SK-N-SH (cell line): ENCODE measurements around the gene TTC21A. TPM values are rescaled to one million over a fixed set of nuclear protein-coding genes. Genes with fewer than 3 reads are reported as not detected.

Experiments used
- CTCF ChIA-PET: fragments of 300-600, 350-600 bp; formaldehyde crosslinking; extraction: SDS; loops from one replicate; lab custom pipeline; 2021; lab: Yijun Ruan, JAX
- POLR2A ChIA-PET: fragments of 350-600 bp; sonication (Branson Sonifier 250); formaldehyde crosslinking; extraction: SDS; loops from one replicate; lab custom pipeline; 2020; ENCODE audit warnings: antibody characterized with exemption, inconsistent platforms; lab: Yijun Ruan, JAX
- DNase-seq: peaks from one replicate; pipeline ENCODE4 v3.0.0; 2012
- H2AFZ ChIP-seq: fragments of 200-600 bp; sonication (generic); 2 replicates; pipeline ENCODE4 v1.8.1; 2016; ENCODE audit warnings: antibody characterized with exemption, mild to moderate bottlenecking, low read depth
- H3F3A ChIP-seq: fragments of 200-600 bp; sonication (generic); replicated peaks from 2 replicates; pipeline ENCODE3; 2016; ENCODE audit warnings: antibody characterized with exemption, mild to moderate bottlenecking; ENCODE audit not compliant: insufficient read depth
- H3K27ac ChIP-seq, 2 experiments: fragments of 200-500 bp in 1 of 2; fragments of 200-600 bp in 1 of 2; sonication (Bioruptor generic) in 1 of 2; sonication (generic), shearing (Covaris generic) in 1 of 2; 2 replicates each; pipeline versions ENCODE4 v1.5.1 to v1.6.1; 2014 to 2016; ENCODE audit warnings: low read depth in 2 of 2, inconsistent platforms in 1 of 2, low read length in 1 of 2, mild to moderate bottlenecking in 1 of 2, mixed read lengths in 1 of 2
- H3K27me3 ChIP-seq: fragments of 200-600 bp; sonication (generic), shearing (Covaris generic); 2 replicates; pipeline ENCODE4 v1.6.1; 2016; ENCODE audit warnings: mixed run types; ENCODE audit not compliant: insufficient read depth
- H3K36me3 ChIP-seq, 2 experiments: fragments of 200-500 bp in 1 of 2; fragments of 200-600 bp in 1 of 2; sonication (Bioruptor generic) in 1 of 2; sonication (generic) in 1 of 2; replicated peaks in 1 of 2; 2 replicates each; pipeline versions ENCODE3 to v1.5.1; 2014 to 2016; ENCODE audit warnings: low read length in 1 of 2, mild to moderate bottlenecking in 1 of 2; ENCODE audit not compliant: insufficient read depth in 2 of 2, control insufficient read depth in 1 of 2
- H3K4me1 ChIP-seq, 2 experiments: fragments of 200-500 bp in 1 of 2; fragments of 200-600 bp in 1 of 2; sonication (Bioruptor generic) in 1 of 2; sonication (generic), shearing (Covaris generic) in 1 of 2; 2 replicates each; pipeline versions ENCODE4 v1.5.1 to v1.6.1; 2014 to 2016; ENCODE audit warnings: low read depth in 1 of 2, low read length in 1 of 2, mixed run types in 1 of 2; ENCODE audit not compliant: insufficient read depth in 2 of 2, control insufficient read depth in 1 of 2
- H3K4me2 ChIP-seq: fragments of 200-600 bp; sonication (generic), shearing (Covaris generic); 2 replicates; pipeline ENCODE4 v1.6.1; 2017; ENCODE audit warnings: mixed run types
- H3K4me3 ChIP-seq, 2 experiments: fragments of 200-500 bp in 1 of 2; fragments of 200-600 bp in 1 of 2; sonication (Bioruptor generic) in 1 of 2; sonication (generic), shearing (Covaris generic) in 1 of 2; 2 replicates each; pipeline versions ENCODE4 v1.5.1 to v1.8.1; 2014 to 2016; ENCODE audit warnings: low read depth in 2 of 2, inconsistent platforms in 1 of 2, low read length in 1 of 2, mild to moderate bottlenecking in 1 of 2, mixed read lengths in 1 of 2, moderate library complexity in 1 of 2
- H3K79me2 ChIP-seq: fragments of 200-600 bp; sonication (generic); 2 replicates; pipeline ENCODE4 v1.8.1; 2017; ENCODE audit warnings: mild to moderate bottlenecking; ENCODE audit not compliant: insufficient read depth
- H3K9ac ChIP-seq: fragments of 200-600 bp; sonication (generic); 2 replicates; pipeline ENCODE4 v1.6.1; 2017; ENCODE audit warnings: mixed run types
- H3K9me2 ChIP-seq: fragments of 200-600 bp; sonication (generic); 2 replicates; pipeline ENCODE4 v1.6.1; 2017; ENCODE audit warnings: mixed run types
- H3K9me3 ChIP-seq: fragments of 200-600 bp; sonication (generic); 2 replicates; pipeline ENCODE4 v1.6.1; 2017; ENCODE audit warnings: mixed run types, mild to moderate bottlenecking, moderate library complexity
- H4K20me1 ChIP-seq: fragments of 200-600 bp; sonication (generic); 2 replicates; pipeline ENCODE4 v1.6.1; 2017; ENCODE audit warnings: mild to moderate bottlenecking, mixed run types; ENCODE audit not compliant: insufficient read depth
- CHD2 ChIP-seq: fragments of 150-350 bp; IDR thresholded peaks from 2 replicates; pipeline ENCODE4 v1.6.1; 2018; ENCODE audit warnings: low read length; ENCODE audit not compliant: partially characterized antibody
- ELF1 ChIP-seq: IDR thresholded peaks from 2 replicates; pipeline ENCODE4 v1.4.0; 2012
- EP300 ChIP-seq, 2 experiments: IDR thresholded peaks; 2 replicates each; pipeline versions ENCODE4 v1.4.0 to v1.6.1; 2012; ENCODE audit warnings: borderline replicate concordance in 1 of 2, low read depth in 1 of 2, low read length in 1 of 2
- FOSL2 ChIP-seq: IDR thresholded peaks from 2 replicates; pipeline ENCODE4 v1.4.0; 2012; ENCODE audit warnings: low read depth, mild to moderate bottlenecking, moderate library complexity, borderline replicate concordance
- FOXJ3 ChIP-seq: sonication (generic); formaldehyde crosslinking; IDR thresholded peaks from 2 replicates; pipeline ENCODE4 v1.5.1; 2020; ENCODE audit warnings: mild to moderate bottlenecking, missing genetic modification reagents
- JUND ChIP-seq: IDR thresholded peaks from 2 replicates; pipeline ENCODE4 v1.4.0; 2012
- MEF2A ChIP-seq: IDR thresholded peaks from 2 replicates; pipeline ENCODE4 v1.4.0; 2012; ENCODE audit warnings: low read depth, borderline replicate concordance
- MXI1 ChIP-seq: IDR thresholded peaks from 2 replicates; pipeline ENCODE4 v1.6.1; 2012; ENCODE audit warnings: mild to moderate bottlenecking, low read depth, low read length, improper control_type of control experiment
- NFIC ChIP-seq: IDR thresholded peaks from 2 replicates; pipeline ENCODE4 v1.4.0; 2012; ENCODE audit warnings: borderline replicate concordance
- PBX3 ChIP-seq: IDR thresholded peaks from 2 replicates; pipeline ENCODE4; 2012
- RAD21 ChIP-seq: IDR thresholded peaks from 2 replicates; pipeline ENCODE4 v1.6.1; 2012; ENCODE audit warnings: mild to moderate bottlenecking, low read length
- RCOR1 ChIP-seq: fragments of 150-350 bp; IDR thresholded peaks from 2 replicates; pipeline ENCODE4 v1.6.1; 2017; ENCODE audit warnings: antibody characterized with exemption, low read length
- SIN3A ChIP-seq: IDR thresholded peaks from 2 replicates; pipeline ENCODE4 v1.6.1; 2012; ENCODE audit warnings: low read depth, mild to moderate bottlenecking, low read length, moderate library complexity, borderline replicate concordance
- SMC3 ChIP-seq: IDR thresholded peaks from 2 replicates; pipeline ENCODE4 v1.6.1; 2012; ENCODE audit warnings: low read depth, low read length, improper control_type of control experiment
- USF1 ChIP-seq: IDR thresholded peaks from 2 replicates; pipeline ENCODE4 v1.4.0; 2012; ENCODE audit warnings: low read depth, borderline replicate concordance
- USF2 ChIP-seq: fragments of 150-350 bp; IDR thresholded peaks from 2 replicates; pipeline ENCODE4 v1.6.1; 2017; ENCODE audit warnings: antibody characterized with exemption, low read length, low read depth, borderline replicate concordance
- YY1 ChIP-seq: IDR thresholded peaks from 2 replicates; pipeline ENCODE4 v1.4.0; 2012; ENCODE audit warnings: low read depth, mild to moderate bottlenecking
- WGBS: methylation state at CpG from one replicate; pipeline ENCODE4 v1.1.6; 2017; ENCODE audit warnings: low lambda C conversion rate; 5-methylcytosine and 5-hydroxymethylcytosine counted together
- polyA plus RNA-seq, 3 experiments: library from polyadenylated mRNA; depleted of rRNA; stranded (reverse); fragments of >200 nt; gene quantifications; 2 replicates each; pipeline ENCODE4 v1.2.3, GENCODE V29; 2012
- TF ChIP-seq, protein P1 (sequence below): fragments of 200-600 bp; sonication (generic); IDR thresholded peaks from 2 replicates; pipeline ENCODE4 v1.6.1; 2017; ENCODE audit warnings: antibody characterized with exemption, mild to moderate bottlenecking, moderate library complexity

Gene TTC21A
- polyA plus RNA-seq, 1 of the 3 experiments (the other 2 are of a cell fraction): 3.9 TPM

GRCh38 chr3:39094851-39095677 is 12.4 kb upstream of the TTC21A start:
- TF ChIP-seq MXI1 (no peak), MEF2A (no peak), JUND (no peak), EP300 (IDR thresholded peaks at IDR 0.05; ENCODE audit: borderline replicate concordance in 1 of 2, low read depth in 1 of 2, low read length in 1 of 2) (no peak), NFIC (no peak), SMC3 (no peak), USF1 (no peak), ELF1 (no peak), FOXJ3 (CRISPR knock-in tag) (no peak), CHD2 (no peak), RCOR1 (no peak), SIN3A (no peak), YY1 (no peak), RAD21 (no peak), FOSL2 (no peak)
- TF ChIP-seq, all 33 proteins: peak for 0
- 81% methylated on average over 7 of the region's 7 CpGs for WGBS
- Histone ChIP-seq H3K4me3 (no peak overlapping the region), H3K27me3 (no peaks in the 10 kb centered on the region), H3K9ac (no peak overlapping the region), H3K9me2 (no peaks in the 10 kb centered on the region), H3K4me1 (no peaks in the 10 kb centered on the region; a peak in 1 of 4 replicates), H3K4me2 (no peak overlapping the region), H3K27ac (no peak overlapping the region), H3K36me3 (peaks cover 56 to 88% of the 10 kb centered on the region in 2 experiments), H4K20me1 (no peaks in the 10 kb centered on the region), H3K79me2 (no peaks in the 10 kb centered on the region), H3F3A (no peaks in the 10 kb centered on the region), H3K9me3 (no peaks in the 10 kb centered on the region), H2AFZ (no peak overlapping the region)
- POLR2A ChIA-PET: no interaction called here
- no peak for DNase-seq
- CTCF ChIA-PET: interaction anchor here (2.6 kb wide), 1 partner anchor 197 kb away, joined by 11 read pairs; no protein-coding TSS in a partner anchor

- H2AFZ ChIP-seq: no peak overlapping the region
- no peaks in the 10 kb centered on the region for H3K9me3 ChIP-seq
- WGBS: 77% methylated on average over 3 of the region's 3 CpGs
- H3K4me1 ChIP-seq: no peaks in the 10 kb centered on the region; a peak in 1 of 4 replicates
- H3K4me2 ChIP-seq: no peak overlapping the region
- H3K27ac ChIP-seq: no peak overlapping the region
- H3F3A ChIP-seq: no peaks in the 10 kb centered on the region
- H3K27me3 ChIP-seq: no peaks in the 10 kb centered on the region
- peaks cover 2% of the 10 kb centered on the region; the same call in 1 of the 2 replicates for H3K79me2 ChIP-seq
- H3K9ac ChIP-seq: no peak overlapping the region
- POLR2A ChIA-PET: no interaction called here
- no peak for DNase-seq
- H3K4me3 ChIP-seq: no peak overlapping the region
- H3K9me2 ChIP-seq: no peaks in the 10 kb centered on the region
- peaks cover 3% of the 10 kb centered on the region for H4K20me1 ChIP-seq
- CTCF ChIA-PET: interaction anchor here (1.5 kb wide), 2 partner anchors 192 to 196 kb away, joined by 4 to 7 read pairs; no protein-coding TSS in a partner anchor
- H3K36me3 ChIP-seq: peaks cover 53 to 88% of the 10 kb centered on the region in 2 experiments
- TF ChIP-seq ELF1: no peak
- no peak for TF ChIP-seq PBX3
- no peak for TF ChIP-seq USF2
- TF ChIP-seq SMC3: no peak
- TF ChIP-seq, protein P1, sequence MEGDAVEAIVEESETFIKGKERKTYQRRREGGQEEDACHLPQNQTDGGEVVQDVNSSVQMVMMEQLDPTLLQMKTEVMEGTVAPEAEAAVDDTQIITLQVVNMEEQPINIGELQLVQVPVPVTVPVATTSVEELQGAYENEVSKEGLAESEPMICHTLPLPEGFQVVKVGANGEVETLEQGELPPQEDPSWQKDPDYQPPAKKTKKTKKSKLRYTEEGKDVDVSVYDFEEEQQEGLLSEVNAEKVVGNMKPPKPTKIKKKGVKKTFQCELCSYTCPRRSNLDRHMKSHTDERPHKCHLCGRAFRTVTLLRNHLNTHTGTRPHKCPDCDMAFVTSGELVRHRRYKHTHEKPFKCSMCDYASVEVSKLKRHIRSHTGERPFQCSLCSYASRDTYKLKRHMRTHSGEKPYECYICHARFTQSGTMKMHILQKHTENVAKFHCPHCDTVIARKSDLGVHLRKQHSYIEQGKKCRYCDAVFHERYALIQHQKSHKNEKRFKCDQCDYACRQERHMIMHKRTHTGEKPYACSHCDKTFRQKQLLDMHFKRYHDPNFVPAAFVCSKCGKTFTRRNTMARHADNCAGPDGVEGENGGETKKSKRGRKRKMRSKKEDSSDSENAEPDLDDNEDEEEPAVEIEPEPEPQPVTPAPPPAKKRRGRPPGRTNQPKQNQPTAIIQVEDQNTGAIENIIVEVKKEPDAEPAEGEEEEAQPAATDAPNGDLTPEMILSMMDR: no peak
- TF ChIP-seq SIN3A: no peak
- TF ChIP-seq MEF2A: no peak
- TF ChIP-seq USF1: no peak
- TF ChIP-seq MXI1: no peak
- no peak for TF ChIP-seq FOXJ3 (CRISPR knock-in tag)
- no peak for TF ChIP-seq CHD2
Observed at GRCh38 chr3:39095778-39096177, 11.7 kb upstream of the TTC21A start.
